GM12801 (cell line): Measurements from ENCODE around the gene RGS3.

Experiments
- TF ChIP-seq, protein P1 (sequence below): IDR thresholded peaks from one replicate; pipeline ENCODE4 v1.5.1; 2011; ENCODE audit warnings: control low read depth; ENCODE audit not compliant: insufficient read length; ENCODE audit errors: extremely low read depth

Gene RGS3

DNA sequence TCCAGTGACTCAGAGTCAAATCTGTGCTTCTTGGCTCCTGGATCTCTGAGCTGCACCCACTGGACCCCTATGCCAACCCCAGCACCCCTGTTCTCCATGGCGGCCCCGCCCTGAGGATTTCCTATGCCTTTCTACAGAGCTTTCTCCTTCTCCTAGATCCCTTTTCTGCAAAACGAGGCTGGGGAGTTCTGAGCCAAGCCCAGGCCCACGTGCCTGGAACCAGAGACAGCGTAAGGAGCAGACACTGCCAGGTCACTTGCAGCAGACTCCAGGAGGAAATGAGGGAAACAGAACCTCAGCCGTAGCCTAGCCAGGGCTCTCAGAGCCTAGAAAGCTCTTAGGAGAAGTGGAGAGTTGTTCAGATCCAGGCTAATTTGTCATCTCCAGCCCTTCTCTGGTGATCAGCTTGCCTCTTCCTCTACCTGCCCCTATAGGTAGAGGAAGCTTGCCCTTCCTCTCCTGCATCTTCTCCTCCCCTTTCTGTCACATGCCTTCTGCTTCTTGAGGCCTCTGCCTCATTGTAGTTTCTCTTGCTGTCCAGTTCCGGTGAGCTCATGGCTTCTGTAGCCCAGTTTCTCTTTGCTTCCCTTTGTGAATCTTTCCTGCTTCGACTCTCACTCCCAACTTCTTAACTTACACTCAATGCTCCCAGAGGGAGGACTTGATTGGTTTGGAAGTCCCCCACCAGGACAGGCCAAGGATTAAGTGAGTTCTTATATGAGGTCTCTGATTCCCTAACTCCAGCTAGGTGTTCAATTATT, 163.4 kb downstream of the RGS3 start:
- TF ChIP-seq, protein P1, sequence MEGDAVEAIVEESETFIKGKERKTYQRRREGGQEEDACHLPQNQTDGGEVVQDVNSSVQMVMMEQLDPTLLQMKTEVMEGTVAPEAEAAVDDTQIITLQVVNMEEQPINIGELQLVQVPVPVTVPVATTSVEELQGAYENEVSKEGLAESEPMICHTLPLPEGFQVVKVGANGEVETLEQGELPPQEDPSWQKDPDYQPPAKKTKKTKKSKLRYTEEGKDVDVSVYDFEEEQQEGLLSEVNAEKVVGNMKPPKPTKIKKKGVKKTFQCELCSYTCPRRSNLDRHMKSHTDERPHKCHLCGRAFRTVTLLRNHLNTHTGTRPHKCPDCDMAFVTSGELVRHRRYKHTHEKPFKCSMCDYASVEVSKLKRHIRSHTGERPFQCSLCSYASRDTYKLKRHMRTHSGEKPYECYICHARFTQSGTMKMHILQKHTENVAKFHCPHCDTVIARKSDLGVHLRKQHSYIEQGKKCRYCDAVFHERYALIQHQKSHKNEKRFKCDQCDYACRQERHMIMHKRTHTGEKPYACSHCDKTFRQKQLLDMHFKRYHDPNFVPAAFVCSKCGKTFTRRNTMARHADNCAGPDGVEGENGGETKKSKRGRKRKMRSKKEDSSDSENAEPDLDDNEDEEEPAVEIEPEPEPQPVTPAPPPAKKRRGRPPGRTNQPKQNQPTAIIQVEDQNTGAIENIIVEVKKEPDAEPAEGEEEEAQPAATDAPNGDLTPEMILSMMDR, result no peak

GRCh38 chr9:113628621-113629020, 165.1 kb downstream of the RGS3 start:
- TF ChIP-seq, protein P1, result no peak

GRCh38 chr9:113630386-113631136, 167.0 kb downstream of the RGS3 start:
- TF ChIP-seq, protein P1, result no peak

GRCh38 chr9:113631137-113631765, 167.7 kb downstream of the RGS3 start:
- TF ChIP-seq, protein P1, result no peak

- TF ChIP-seq, protein P1, result no peak
These were observed 168.5 kb downstream of the RGS3 start for GRCh38 chr9:113631871-113632665.

DNA sequence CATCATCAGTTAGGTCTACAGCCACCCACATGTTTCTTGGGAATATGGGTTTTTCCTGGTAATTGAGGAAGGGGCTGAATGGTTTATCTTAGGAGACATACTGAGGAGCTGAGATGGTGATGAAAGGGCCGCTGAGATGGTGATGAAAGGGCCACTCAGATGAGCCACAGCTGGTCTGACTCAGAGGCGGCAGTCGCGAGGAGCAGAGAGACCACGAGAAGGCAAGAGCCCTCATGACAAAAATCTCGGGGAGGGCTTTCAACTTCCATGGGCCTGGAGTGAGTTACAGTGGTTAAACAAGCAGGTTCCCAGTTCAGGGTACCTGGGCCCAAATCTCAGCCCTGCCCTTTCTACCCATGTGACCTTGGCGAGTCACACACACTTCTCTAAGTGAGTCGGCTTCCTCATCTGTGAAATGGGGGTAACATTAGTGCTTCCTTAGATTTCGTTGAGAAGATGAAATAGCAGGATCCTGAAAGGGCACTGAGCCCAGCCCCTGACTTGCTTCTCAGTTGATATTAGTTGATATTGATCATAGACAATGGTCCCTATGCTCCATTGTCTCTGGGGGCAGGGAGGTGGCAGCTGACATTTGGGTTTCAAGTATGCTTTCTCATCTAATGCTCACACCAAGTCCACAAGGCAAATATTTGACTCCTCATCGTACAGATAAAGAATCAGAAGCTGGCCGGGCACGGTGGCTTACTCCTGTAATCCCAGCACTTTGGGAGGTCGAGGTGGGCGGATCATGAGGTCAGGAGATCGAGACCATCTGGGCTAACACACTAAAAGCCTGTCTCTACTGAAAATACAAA, 169.5 kb downstream of the RGS3 start:
- TF ChIP-seq, protein P1, result no peak
